ENCODE results near the gene TSSK1B. TPM values are rescaled to one million over a fixed set of nuclear protein-coding genes. Genes with fewer than 3 reads are reported as not detected.
"Not testable (repeated sequence)": the region's sequence is repeated elsewhere in the genome, so short reads cannot be mapped to it uniquely, and the experiment has no call there.

The TSSK1B gene
- not detected for total RNA-seq
- long read RNA-seq = 0 reads

- ATAC-seq (ENCODE audit: poor library complexity) = no peak
- intact Hi-C loops (cut with DNase I) = no loop called here
- no peak for DNase-seq
Observed at GRCh38 chr5:113434889-113435288, at the start of gene TSSK1B. Gene TSSK1B (minus strand): TSS chr5:113434989. CDS start chr5:113434839, 150 bp downstream.

- no peak for DNase-seq
- intact Hi-C loops (cut with DNase I) = no loop called here
- ATAC-seq (ENCODE audit: poor library complexity) = no peak
Observed at GRCh38 chr5:113480243-113480642, 45.5 kb upstream of the TSSK1B start.

- no peak for DNase-seq
- ATAC-seq (ENCODE audit: poor library complexity) = no peak
- intact Hi-C loops (cut with DNase I) = no loop called here
Observed at GRCh38 chr5:113478691-113479090, 43.9 kb upstream of the TSSK1B start.

- DNase-seq (peak; percentile 41), ATAC-seq (ENCODE audit: poor library complexity) (peak; percentile 49)
- intact Hi-C loops (cut with DNase I) = no loop called here
Observed at GRCh38 chr5:113474100-113474728, 39.4 kb upstream of the TSSK1B start.

GRCh38 chr5:113463032-113463431 lies 28.2 kb upstream of the TSSK1B start:
- DNase-seq (no peak), ATAC-seq (ENCODE audit: poor library complexity) (no peak)
- intact Hi-C loops (cut with DNase I) = no loop called here

GRCh38 chr5:113457106-113457505 lies 22.3 kb upstream of the TSSK1B start:
- ATAC-seq (ENCODE audit: poor library complexity); DNase-seq; intact Hi-C loops (cut with DNase I): not testable (repeated sequence)

- intact Hi-C loops (cut with DNase I) = no loop called here
- ATAC-seq (ENCODE audit: poor library complexity) = no peak
- no peak for DNase-seq
Observed at GRCh38 chr5:113452941-113453340, 18.2 kb upstream of the TSSK1B start.

- DNase-seq (no peak), ATAC-seq (ENCODE audit: poor library complexity) (no peak)
- intact Hi-C loops (cut with DNase I) = no loop called here
Observed at GRCh38 chr5:113451797-113452196, 17.0 kb upstream of the TSSK1B start.

GRCh38 chr5:113450929-113451328 lies 16.1 kb upstream of the TSSK1B start:
- no peak for DNase-seq
- intact Hi-C loops (cut with DNase I) = no loop called here
- ATAC-seq (ENCODE audit: poor library complexity) = no peak

GRCh38 chr5:113450462-113450861 lies 15.7 kb upstream of the TSSK1B start:
- ATAC-seq (ENCODE audit: poor library complexity) = no peak
- DNase-seq = no peak
- intact Hi-C loops (cut with DNase I) = no loop called here

GRCh38 chr5:113448252-113448651 lies 13.5 kb upstream of the TSSK1B start:
- intact Hi-C loops (cut with DNase I) = no loop called here
- DNase-seq (no peak), ATAC-seq (ENCODE audit: poor library complexity) (no peak)

GRCh38 chr5:113447498-113448050 lies 12.8 kb upstream of the TSSK1B start:
- intact Hi-C loops (cut with DNase I) = no loop called here
- ATAC-seq (ENCODE audit: poor library complexity) (no peak), DNase-seq (no peak)

GRCh38 chr5:113446358-113446927 lies 11.7 kb upstream of the TSSK1B start:
- peak; percentile 96 for ATAC-seq (ENCODE audit: poor library complexity)
- no peak for DNase-seq
- intact Hi-C loops (cut with DNase I) = no loop called here

GRCh38 chr5:113437111-113437510 lies 2.3 kb upstream of the TSSK1B start:
- no peak for DNase-seq
- intact Hi-C loops (cut with DNase I) = no loop called here
- no peak for ATAC-seq (ENCODE audit: poor library complexity)

- DNase-seq (peak; percentile 55), ATAC-seq (ENCODE audit: poor library complexity) (peak; percentile 94)
- intact Hi-C loops (cut with DNase I) = no loop called here
Observed at GRCh38 chr5:113435575-113435974, 786 bp upstream of the TSSK1B start.

GRCh38 chr5:113433862-113434612 lies 752 bp downstream of the TSSK1B start:
- intact Hi-C loops (cut with DNase I) = no loop called here
- DNase-seq (no peak), ATAC-seq (ENCODE audit: poor library complexity) (no peak)

GRCh38 chr5:113433071-113433470 lies 1.7 kb downstream of the TSSK1B start:
- ATAC-seq (ENCODE audit: poor library complexity) = no peak
- intact Hi-C loops (cut with DNase I) = no loop called here
- DNase-seq = no peak

- DNase-seq = no peak
- intact Hi-C loops (cut with DNase I) = no loop called here
- ATAC-seq (ENCODE audit: poor library complexity) = no peak
Observed at GRCh38 chr5:113427871-113428574, 6.8 kb downstream of the TSSK1B start.

- peak; percentile 27 for ATAC-seq (ENCODE audit: poor library complexity)
- intact Hi-C loops (cut with DNase I) = no loop called here
- peak; percentile 55 for DNase-seq
Observed at GRCh38 chr5:113425909-113426308, 8.9 kb downstream of the TSSK1B start.
